H1 (cell line): Measurements from ENCODE around the gene TACR2.

Experiments
- ASH2L ChIP-seq: fragments of 200-600, 300-600 bp; sonication (generic); IDR thresholded peaks from one replicate; pipeline ENCODE4 v1.7.1; 2017; ENCODE audit warnings: low read length
- EZH2 ChIP-seq: fragments of 200-600 bp; sonication (generic); IDR thresholded peaks from 2 replicates; pipeline ENCODE4 v1.7.1; 2012; ENCODE audit warnings: low read depth, mild to moderate bottlenecking, moderate library complexity, low read length, inconsistent platforms; ENCODE audit not compliant: severe bottlenecking
- FOSL1 ChIP-seq: IDR thresholded peaks from 2 replicates; pipeline ENCODE4 v1.6.1; 2011; ENCODE audit warnings: mild to moderate bottlenecking, low read depth, low read length, moderate library complexity; ENCODE audit not compliant: insufficient read depth
- POLR2A ChIP-seq, 2 experiments: IDR thresholded peaks; 1 replicate in 1 of 2; 2 replicates in 1 of 2; pipeline ENCODE4 v1.6.1; 2011; ENCODE audit warnings: low read depth in 2 of 2, low read length in 2 of 2, mild to moderate bottlenecking in 2 of 2; ENCODE audit errors: control extremely low read depth in 1 of 2
- RFX5 ChIP-seq: IDR thresholded peaks from 2 replicates; pipeline ENCODE4 v1.6.1; 2011; ENCODE audit warnings: low read depth, low read length, improper control_type of control experiment, borderline replicate concordance
- SP2 ChIP-seq: IDR thresholded peaks from 2 replicates; pipeline ENCODE4 v1.6.1; 2012; ENCODE audit warnings: mild to moderate bottlenecking, low read length, inconsistent platforms
- TCF12 ChIP-seq: IDR thresholded peaks from 2 replicates; pipeline ENCODE4 v1.6.1; 2011; ENCODE audit warnings: low read depth, mild to moderate bottlenecking, low read length
- ZNF274 ChIP-seq: IDR thresholded peaks from 2 replicates; pipeline ENCODE4 v1.7.0; 2012; ENCODE audit warnings: low read length, borderline replicate concordance; ENCODE audit errors: extremely low read depth
- TF ChIP-seq, protein P1 (sequence below), 3 experiments: IDR thresholded peaks; 1 replicate in 2 of 3; 2 replicates in 1 of 3; pipeline versions ENCODE4 v1.5.1 to v1.6.1; 2011; ENCODE audit warnings: low read length in 3 of 3, mild to moderate bottlenecking in 3 of 3, inconsistent platforms in 2 of 3, low read depth in 1 of 3, moderate library complexity in 1 of 3; ENCODE audit not compliant: insufficient read depth in 1 of 3; ENCODE audit errors: control extremely low read depth in 1 of 3
- TF ChIP-seq, protein P2 (sequence below): IDR thresholded peaks from 2 replicates; pipeline ENCODE4 v1.6.1; 2012; ENCODE audit warnings: inconsistent platforms

DNA sequence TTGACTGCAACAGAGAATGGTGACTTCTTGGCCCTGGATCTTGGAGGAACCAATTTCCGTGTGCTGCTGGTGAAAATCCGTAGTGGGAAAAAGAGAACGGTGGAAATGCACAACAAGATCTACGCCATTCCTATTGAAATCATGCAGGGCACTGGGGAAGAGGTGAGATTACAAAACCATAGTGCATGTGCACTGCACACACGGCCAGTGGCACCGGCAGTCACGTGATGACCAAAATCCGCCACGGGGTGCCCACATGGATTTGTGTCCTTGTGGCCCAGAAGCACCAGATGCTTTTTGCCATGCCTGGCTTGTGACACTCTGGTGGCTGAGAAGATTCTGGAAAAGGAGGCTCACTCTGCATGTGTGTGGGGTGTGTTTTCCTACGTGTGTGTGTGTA lies 32.4 kb downstream of the TACR2 start:
- TF ChIP-seq POLR2A (IDR thresholded peaks at IDR 0.05; ENCODE audit: control extremely low read depth in 1 of 2, low read depth in 2 of 2, low read length in 2 of 2) (no peak), EZH2 (no peak), SP2 (no peak), ZNF274 (no peak), TCF12 (no peak), ASH2L (no peak), FOSL1 (no peak), RFX5 (no peak)
- TF ChIP-seq, protein P1, sequence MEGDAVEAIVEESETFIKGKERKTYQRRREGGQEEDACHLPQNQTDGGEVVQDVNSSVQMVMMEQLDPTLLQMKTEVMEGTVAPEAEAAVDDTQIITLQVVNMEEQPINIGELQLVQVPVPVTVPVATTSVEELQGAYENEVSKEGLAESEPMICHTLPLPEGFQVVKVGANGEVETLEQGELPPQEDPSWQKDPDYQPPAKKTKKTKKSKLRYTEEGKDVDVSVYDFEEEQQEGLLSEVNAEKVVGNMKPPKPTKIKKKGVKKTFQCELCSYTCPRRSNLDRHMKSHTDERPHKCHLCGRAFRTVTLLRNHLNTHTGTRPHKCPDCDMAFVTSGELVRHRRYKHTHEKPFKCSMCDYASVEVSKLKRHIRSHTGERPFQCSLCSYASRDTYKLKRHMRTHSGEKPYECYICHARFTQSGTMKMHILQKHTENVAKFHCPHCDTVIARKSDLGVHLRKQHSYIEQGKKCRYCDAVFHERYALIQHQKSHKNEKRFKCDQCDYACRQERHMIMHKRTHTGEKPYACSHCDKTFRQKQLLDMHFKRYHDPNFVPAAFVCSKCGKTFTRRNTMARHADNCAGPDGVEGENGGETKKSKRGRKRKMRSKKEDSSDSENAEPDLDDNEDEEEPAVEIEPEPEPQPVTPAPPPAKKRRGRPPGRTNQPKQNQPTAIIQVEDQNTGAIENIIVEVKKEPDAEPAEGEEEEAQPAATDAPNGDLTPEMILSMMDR (IDR thresholded peaks at IDR 0.05; ENCODE audit: control extremely low read depth in 1 of 3, insufficient read depth in 1 of 3, low read depth in 1 of 3, low read length in 3 of 3), result no peak
- TF ChIP-seq, protein P2, sequence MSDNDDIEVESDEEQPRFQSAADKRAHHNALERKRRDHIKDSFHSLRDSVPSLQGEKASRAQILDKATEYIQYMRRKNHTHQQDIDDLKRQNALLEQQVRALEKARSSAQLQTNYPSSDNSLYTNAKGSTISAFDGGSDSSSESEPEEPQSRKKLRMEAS, result no peak
